ENCODE measurements around the gene ARGLU1.

ARGLU1 gene

DNA sequence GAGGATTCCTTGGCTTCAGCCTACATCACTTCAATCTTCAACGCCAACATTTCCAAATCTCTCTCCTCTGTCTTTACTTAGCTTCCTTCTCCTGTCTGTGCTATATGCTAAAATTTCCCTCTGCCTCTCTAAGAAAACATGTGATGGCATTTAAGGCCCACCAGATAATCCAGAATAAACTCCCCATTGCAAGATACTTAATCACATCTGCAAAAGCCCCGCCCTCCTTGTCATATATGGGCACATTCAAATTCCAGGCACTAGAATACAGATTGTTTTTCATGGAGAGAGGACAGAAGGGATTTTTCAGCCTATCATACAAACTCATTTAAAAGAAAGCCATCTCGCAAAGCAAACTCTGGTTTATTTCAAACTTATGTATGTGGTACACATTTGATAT is 16.2 kb downstream of the ARGLU1 start:
- Histone ChIP-seq H2AFZ (ENCODE audit: low read depth, low read length, severe bottlenecking) (no peak overlapping the region), H4K20me1 (ENCODE audit: low read depth, low read length) (peaks cover 79% of the 10 kb centered on the region), H3K36me3 (ENCODE audit: low read length) (peaks cover 75% of the 10 kb centered on the region), H3K4me3 (ENCODE audit: insufficient read depth, low read length, poor library complexity, severe bottlenecking) (no peak overlapping the region), H3K27ac (ENCODE audit: low read depth, low read length) (no peak overlapping the region), H3K9ac (ENCODE audit: low read length) (no peak overlapping the region), H3K9me2 (replicated peaks; ENCODE audit: insufficient read depth, low read length) (no peaks in the 10 kb centered on the region), H3F3A (ENCODE audit: insufficient read depth) (0 out of 2 replicates have a peak, but pooled peaks cover 4% of the 10 kb centered on the region), H3K9me3 (ENCODE audit: insufficient read depth, low read length) (no peaks in the 10 kb centered on the region), H3K27me3 (ENCODE audit: low read length) (no peaks in the 10 kb centered on the region), H3K4me2 (ENCODE audit: low read depth, low read length, poor library complexity, severe bottlenecking) (no peak overlapping the region), H3K79me2 (ENCODE audit: insufficient read depth, low read length) (peaks cover 98% of the 10 kb centered on the region)
- no peak for TF ChIP-seq EZH2phosphoT487 (conservative IDR thresholded peaks at IDR 0.05; ENCODE audit: low read length)
- TF ChIP-seq, protein P1, sequence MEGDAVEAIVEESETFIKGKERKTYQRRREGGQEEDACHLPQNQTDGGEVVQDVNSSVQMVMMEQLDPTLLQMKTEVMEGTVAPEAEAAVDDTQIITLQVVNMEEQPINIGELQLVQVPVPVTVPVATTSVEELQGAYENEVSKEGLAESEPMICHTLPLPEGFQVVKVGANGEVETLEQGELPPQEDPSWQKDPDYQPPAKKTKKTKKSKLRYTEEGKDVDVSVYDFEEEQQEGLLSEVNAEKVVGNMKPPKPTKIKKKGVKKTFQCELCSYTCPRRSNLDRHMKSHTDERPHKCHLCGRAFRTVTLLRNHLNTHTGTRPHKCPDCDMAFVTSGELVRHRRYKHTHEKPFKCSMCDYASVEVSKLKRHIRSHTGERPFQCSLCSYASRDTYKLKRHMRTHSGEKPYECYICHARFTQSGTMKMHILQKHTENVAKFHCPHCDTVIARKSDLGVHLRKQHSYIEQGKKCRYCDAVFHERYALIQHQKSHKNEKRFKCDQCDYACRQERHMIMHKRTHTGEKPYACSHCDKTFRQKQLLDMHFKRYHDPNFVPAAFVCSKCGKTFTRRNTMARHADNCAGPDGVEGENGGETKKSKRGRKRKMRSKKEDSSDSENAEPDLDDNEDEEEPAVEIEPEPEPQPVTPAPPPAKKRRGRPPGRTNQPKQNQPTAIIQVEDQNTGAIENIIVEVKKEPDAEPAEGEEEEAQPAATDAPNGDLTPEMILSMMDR (IDR thresholded peaks at IDR 0.05; ENCODE audit: insufficient read depth, low read length, poor library complexity, severe bottlenecking) = no peak

DNA sequence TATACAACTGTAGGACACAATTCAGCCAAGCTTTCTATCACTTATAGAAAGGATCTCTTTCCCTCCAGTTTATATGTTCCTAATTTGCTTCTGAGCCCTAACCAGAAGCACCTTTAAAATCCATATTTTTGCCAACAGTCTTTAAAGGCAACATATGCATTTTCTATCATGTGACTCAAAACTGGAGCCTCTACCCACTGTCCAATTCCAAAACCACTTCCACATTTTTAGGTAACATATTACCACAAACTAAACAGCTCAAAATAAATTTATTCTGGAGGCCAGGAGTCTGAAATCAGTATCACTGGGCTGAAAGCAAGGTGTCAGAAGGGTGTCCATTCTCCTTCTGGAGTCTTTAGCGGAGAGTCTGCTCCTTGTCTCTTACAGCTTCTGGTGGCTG is 16.6 kb downstream of the ARGLU1 start:
- 0 out of 2 replicates have a peak, but pooled peaks cover 4% of the 10 kb centered on the region for H3F3A ChIP-seq (ENCODE audit: insufficient read depth)
- H3K9ac ChIP-seq (ENCODE audit: low read length) = no peak overlapping the region
- H3K4me3 ChIP-seq (ENCODE audit: insufficient read depth, low read length, poor library complexity, severe bottlenecking) = no peak overlapping the region
- no peaks in the 10 kb centered on the region for H3K27me3 ChIP-seq (ENCODE audit: low read length)
- no peak overlapping the region for H3K27ac ChIP-seq (ENCODE audit: low read depth, low read length)
- H3K79me2 ChIP-seq (ENCODE audit: insufficient read depth, low read length) = peaks cover 98% of the 10 kb centered on the region
- no peaks in the 10 kb centered on the region for H3K9me2 ChIP-seq (replicated peaks; ENCODE audit: insufficient read depth, low read length)
- no peaks in the 10 kb centered on the region for H3K9me3 ChIP-seq (ENCODE audit: insufficient read depth, low read length)
- peaks cover 79% of the 10 kb centered on the region for H4K20me1 ChIP-seq (ENCODE audit: low read depth, low read length)
- H2AFZ ChIP-seq (ENCODE audit: low read depth, low read length, severe bottlenecking) = no peak overlapping the region
- peaks cover 75% of the 10 kb centered on the region for H3K36me3 ChIP-seq (ENCODE audit: low read length)
- TF ChIP-seq, protein P1 (IDR thresholded peaks at IDR 0.05; ENCODE audit: insufficient read depth, low read length, poor library complexity, severe bottlenecking) = no peak
- no peak for TF ChIP-seq EZH2phosphoT487 (conservative IDR thresholded peaks at IDR 0.05; ENCODE audit: low read length)
- no peak overlapping the region for H3K4me2 ChIP-seq (ENCODE audit: low read depth, low read length, poor library complexity, severe bottlenecking)

DNA sequence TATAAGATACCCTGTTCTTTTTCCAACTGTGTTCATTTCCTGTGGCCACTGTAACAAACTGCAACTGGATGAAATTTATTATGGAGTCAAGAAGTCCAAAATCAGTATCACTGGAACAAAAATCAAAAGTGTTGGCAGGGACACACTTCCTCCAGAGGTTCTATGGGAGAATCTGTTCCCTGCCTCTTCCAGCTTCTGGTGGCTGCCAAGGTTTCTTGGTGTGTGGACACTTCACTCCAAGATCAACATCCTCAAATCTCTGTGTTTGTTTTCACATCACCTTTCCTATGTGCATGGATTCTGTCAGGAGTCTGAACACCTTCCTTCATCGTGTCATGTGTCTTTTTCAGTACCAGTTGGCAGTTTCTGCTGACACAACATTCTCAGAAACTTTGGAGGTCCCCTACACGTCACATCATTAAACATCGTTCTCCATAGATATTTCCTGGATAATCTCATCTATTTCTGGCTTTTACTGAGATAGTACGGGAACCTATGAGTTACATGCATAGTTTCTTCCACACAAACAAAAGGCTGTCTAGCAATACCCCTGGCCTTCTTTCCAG is 17.3 kb downstream of the ARGLU1 start:
- Histone ChIP-seq H3K9me2 (replicated peaks; ENCODE audit: insufficient read depth, low read length) (no peaks in the 10 kb centered on the region), H3K27me3 (ENCODE audit: low read length) (no peaks in the 10 kb centered on the region), H3K79me2 (ENCODE audit: insufficient read depth, low read length) (peaks cover 95% of the 10 kb centered on the region), H3K27ac (ENCODE audit: low read depth, low read length) (no peak overlapping the region), H3K9ac (ENCODE audit: low read length) (no peak overlapping the region), H3K36me3 (ENCODE audit: low read length) (peaks cover 70% of the 10 kb centered on the region), H3K4me3 (ENCODE audit: insufficient read depth, low read length, poor library complexity, severe bottlenecking) (no peak overlapping the region), H3K9me3 (ENCODE audit: insufficient read depth, low read length) (no peaks in the 10 kb centered on the region), H3K4me2 (ENCODE audit: low read depth, low read length, poor library complexity, severe bottlenecking) (no peak overlapping the region), H3F3A (ENCODE audit: insufficient read depth) (peaks cover 7% of the 10 kb centered on the region; the same call in 1 of the 2 replicates), H2AFZ (ENCODE audit: low read depth, low read length, severe bottlenecking) (no peak overlapping the region), H4K20me1 (ENCODE audit: low read depth, low read length) (peaks cover 78% of the 10 kb centered on the region)
- TF ChIP-seq, protein P1 (IDR thresholded peaks at IDR 0.05; ENCODE audit: insufficient read depth, low read length, poor library complexity, severe bottlenecking) = no peak
- TF ChIP-seq EZH2phosphoT487 (conservative IDR thresholded peaks at IDR 0.05; ENCODE audit: low read length) = no peak
